Mesendoderm (in vitro differentiated cells): Measurements from ENCODE around the gene COL8A2.

Source experiments
- DNase-seq: peaks from one replicate; pipeline ENCODE4 v3.0.0; 2013
- H2AK5ac ChIP-seq: 2 replicates; pipeline ENCODE4 v1.6.1; 2013; ENCODE audit warnings: low read length, inconsistent platforms
- H2BK120ac ChIP-seq: 2 replicates; pipeline ENCODE4 v1.6.1; 2013; ENCODE audit warnings: low read depth, mild to moderate bottlenecking, low read length, moderate library complexity, mixed read lengths
- H2BK15ac ChIP-seq: replicated peaks from 2 replicates; pipeline ENCODE4 v1.6.1; 2013; ENCODE audit warnings: low read depth, mild to moderate bottlenecking, moderate library complexity
- H2BK5ac ChIP-seq: 2 replicates; pipeline ENCODE4 v1.6.1; 2013; ENCODE audit warnings: low read length, inconsistent platforms
- H3K18ac ChIP-seq: 2 replicates; pipeline ENCODE4 v1.6.1; 2013; ENCODE audit warnings: mild to moderate bottlenecking, low read length, mixed read lengths
- H3K23ac ChIP-seq: one replicate; pipeline ENCODE4 v1.6.1; 2013; ENCODE audit warnings: low read length
- H3K27ac ChIP-seq: 2 replicates; pipeline ENCODE4 v1.5.1; 2013; ENCODE audit warnings: low read depth, mild to moderate bottlenecking, inconsistent platforms, low read length, moderate library complexity
- H3K27me3 ChIP-seq: 2 replicates; pipeline ENCODE4 v1.6.1; 2013; ENCODE audit warnings: low read length, control low read depth, mild to moderate bottlenecking, inconsistent platforms; ENCODE audit not compliant: insufficient read depth, poor library complexity
- H3K36me3 ChIP-seq: 2 replicates; pipeline ENCODE4 v1.6.1; 2013; ENCODE audit warnings: low read length, inconsistent platforms; ENCODE audit not compliant: control insufficient read depth, insufficient read depth
- H3K4ac ChIP-seq: one replicate; pipeline ENCODE4 v1.6.1; 2013; ENCODE audit warnings: low read depth, mild to moderate bottlenecking, low read length, moderate library complexity
- H3K4me1 ChIP-seq: 2 replicates; pipeline ENCODE4 v1.6.1; 2013; ENCODE audit warnings: low read depth, low read length, inconsistent platforms; ENCODE audit not compliant: control insufficient read depth
- H3K4me2 ChIP-seq: 2 replicates; pipeline ENCODE4 v1.6.1; 2013; ENCODE audit warnings: low read length
- H3K4me3 ChIP-seq: 2 replicates; pipeline ENCODE4 v1.5.1; 2013; ENCODE audit warnings: mild to moderate bottlenecking, low read length
- H3K56ac ChIP-seq: one replicate; pipeline ENCODE4 v1.6.1; 2013; ENCODE audit warnings: low read length
- H3K79me1 ChIP-seq: 2 replicates; pipeline ENCODE4 v1.6.1; 2013; ENCODE audit warnings: low read length, inconsistent platforms
- H3K79me2 ChIP-seq: 2 replicates; pipeline ENCODE4 v1.6.1; 2013; ENCODE audit warnings: mild to moderate bottlenecking, low read length; ENCODE audit not compliant: control insufficient read depth, insufficient read depth
- H3K9ac ChIP-seq: 2 replicates; pipeline ENCODE4 v1.6.1; 2013; ENCODE audit warnings: low read length, inconsistent platforms
- H4K5ac ChIP-seq: one replicate; pipeline ENCODE4 v1.6.1; 2013; ENCODE audit warnings: low read length
- H4K8ac ChIP-seq: one replicate; pipeline ENCODE4 v1.6.1; 2013; ENCODE audit warnings: low read depth, mild to moderate bottlenecking, control low read depth, low read length, moderate library complexity
- WGBS: extraction: QIAGEN DNeasy Blood & Tissue Kit; methylation state at CpG from one replicate; pipeline ENCODE4 v1.1.7; 2013; ENCODE audit warnings: low lambda C conversion rate, missing lambda C conversion rate; ENCODE audit not compliant: insufficient coverage; ENCODE audit errors: extremely low coverage; 5-methylcytosine and 5-hydroxymethylcytosine counted together

The COL8A2 gene

GRCh38 chr1:36091141-36091540 is 33.9 kb downstream of the COL8A2 start:
- H3K4me3 ChIP-seq = no peak overlapping the region
- H2BK5ac ChIP-seq = no peak overlapping the region
- WGBS = no CpG with 5 or more reads among the region's 4 CpGs
- H3K56ac ChIP-seq = no peak overlapping the region
- no peak for DNase-seq
- H2BK120ac ChIP-seq = no peak overlapping the region
- no peaks in the 10 kb centered on the region for H3K27me3 ChIP-seq
- peaks cover 14% of the 10 kb centered on the region for H3K36me3 ChIP-seq
- H3K27ac ChIP-seq = no peak overlapping the region
- H4K5ac ChIP-seq = no peak overlapping the region
- H3K18ac ChIP-seq = no peak overlapping the region
- H2AK5ac ChIP-seq = no peak overlapping the region
- no peak overlapping the region for H2BK15ac ChIP-seq
- H3K79me1 ChIP-seq = peaks cover 11% of the 10 kb centered on the region
- H3K79me2 ChIP-seq = peaks cover 7% of the 10 kb centered on the region
- H3K4ac ChIP-seq = no peak overlapping the region
- H3K4me1 ChIP-seq = peaks cover 2% of the 10 kb centered on the region
- no peak overlapping the region for H3K23ac ChIP-seq
- H4K8ac ChIP-seq = no peak overlapping the region
- H3K9ac ChIP-seq = no peak overlapping the region
- no peak overlapping the region for H3K4me2 ChIP-seq

- Histone ChIP-seq H3K36me3 (peaks cover 14% of the 10 kb centered on the region), H3K27ac (no peak overlapping the region), H3K4ac (no peak overlapping the region), H4K8ac (no peak overlapping the region), H3K23ac (no peak overlapping the region), H3K18ac (no peak overlapping the region), H3K4me1 (peaks cover 3% of the 10 kb centered on the region), H3K4me3 (peak overlapping the region; percentile 95), H3K56ac (peak overlapping the region; percentile 96), H2AK5ac (no peak overlapping the region), H3K79me1 (peaks cover 11% of the 10 kb centered on the region), H3K4me2 (peak overlapping the region; percentile 92), H4K5ac (no peak overlapping the region), H3K79me2 (peaks cover 7% of the 10 kb centered on the region), H2BK120ac (no peak overlapping the region), H3K27me3 (no peaks in the 10 kb centered on the region), H3K9ac (peak overlapping the region; percentile 89), H2BK15ac (no peak overlapping the region), H2BK5ac (no peak overlapping the region)
- WGBS = no CpG with 5 or more reads among the region's 32 CpGs
- DNase-seq = peak; percentile 72
Measured at GRCh38 chr1:36089393-36090121, 35.5 kb downstream of the COL8A2 start.

- H3K79me1 ChIP-seq = peaks cover 11% of the 10 kb centered on the region
- H3K4me3 ChIP-seq = peak within 1 kb of the TSS; percentile 95
- peak within 1 kb of the TSS; percentile 92 for H3K4me2 ChIP-seq
- H3K56ac ChIP-seq = peak within 1 kb of the TSS; percentile 96
- peak within 1 kb of the TSS; percentile 89 for H3K9ac ChIP-seq
- peak; percentile 93 for DNase-seq
- peak within 1 kb of the TSS; percentile 15 for H3K18ac ChIP-seq
- H4K8ac ChIP-seq = peak within 1 kb of the TSS; percentile 59
- H3K36me3 ChIP-seq = peaks cover 14% of the 10 kb centered on the region
- no CpG with 5 or more reads among the region's 84 CpGs for WGBS
- no peak within 1 kb of the TSS for H3K27ac ChIP-seq
- H2AK5ac ChIP-seq = no peak within 1 kb of the TSS
- H2BK15ac ChIP-seq = no peak within 1 kb of the TSS
- no peak within 1 kb of the TSS for H3K4ac ChIP-seq
- peaks cover 5% of the 10 kb centered on the region for H3K4me1 ChIP-seq
- H4K5ac ChIP-seq = peak within 1 kb of the TSS; percentile 87
- H2BK5ac ChIP-seq = no peak within 1 kb of the TSS
- H3K79me2 ChIP-seq = peaks cover 7% of the 10 kb centered on the region
- H2BK120ac ChIP-seq = no peak within 1 kb of the TSS
- no peaks in the 10 kb centered on the region for H3K27me3 ChIP-seq
- H3K23ac ChIP-seq = peak within 1 kb of the TSS; percentile 66
Measured at GRCh38 chr1:36088577-36089392, 36.2 kb downstream of the COL8A2 start, which contains the start of gene ADPRS. ADPRS (plus strand) TSS chr1:36088892; CDS start chr1:36088905, 13 bp downstream.

- peaks cover 5% of the 10 kb centered on the region for H3K4me1 ChIP-seq
- peaks cover 11% of the 10 kb centered on the region for H3K79me1 ChIP-seq
- H3K27ac ChIP-seq = no peak overlapping the region
- H3K4ac ChIP-seq = no peak overlapping the region
- peak overlapping the region; percentile 96 for H3K56ac ChIP-seq
- peak overlapping the region; percentile 75 for H3K9ac ChIP-seq
- H3K18ac ChIP-seq = peak overlapping the region; percentile 15
- no peak overlapping the region for H3K4me3 ChIP-seq
- peak overlapping the region; percentile 59 for H4K8ac ChIP-seq
- H3K36me3 ChIP-seq = peaks cover 10% of the 10 kb centered on the region
- WGBS = no CpG with 5 or more reads among the region's 8 CpGs
- H2BK120ac ChIP-seq = no peak overlapping the region
- H3K23ac ChIP-seq = no peak overlapping the region
- no peaks in the 10 kb centered on the region for H3K27me3 ChIP-seq
- peak overlapping the region; percentile 87 for H4K5ac ChIP-seq
- no peak overlapping the region for H2BK5ac ChIP-seq
- H2AK5ac ChIP-seq = no peak overlapping the region
- DNase-seq = no peak
- peaks cover 7% of the 10 kb centered on the region for H3K79me2 ChIP-seq
- peak overlapping the region; percentile 50 for H3K4me2 ChIP-seq
- no peak overlapping the region for H2BK15ac ChIP-seq
Measured at GRCh38 chr1:36088265-36088576, 36.8 kb downstream of the COL8A2 start.

- H3K27me3 ChIP-seq = no peaks in the 10 kb centered on the region
- peaks cover 7% of the 10 kb centered on the region for H3K79me2 ChIP-seq
- no peak overlapping the region for H2AK5ac ChIP-seq
- H3K79me1 ChIP-seq = peaks cover 11% of the 10 kb centered on the region
- no peak overlapping the region for H3K4me3 ChIP-seq
- no peak overlapping the region for H4K8ac ChIP-seq
- no peak overlapping the region for H3K9ac ChIP-seq
- no peak overlapping the region for H3K4ac ChIP-seq
- H3K4me1 ChIP-seq = peaks cover 5% of the 10 kb centered on the region
- H2BK15ac ChIP-seq = no peak overlapping the region
- no peak overlapping the region for H3K23ac ChIP-seq
- no peak overlapping the region for H3K18ac ChIP-seq
- DNase-seq = peak; percentile 21
- H3K27ac ChIP-seq = no peak overlapping the region
- H2BK120ac ChIP-seq = no peak overlapping the region
- H3K4me2 ChIP-seq = no peak overlapping the region
- H4K5ac ChIP-seq = no peak overlapping the region
- no peak overlapping the region for H2BK5ac ChIP-seq
- no CpG with 5 or more reads among the region's 31 CpGs for WGBS
- H3K36me3 ChIP-seq = peaks cover 6% of the 10 kb centered on the region
- peak overlapping the region; percentile 96 for H3K56ac ChIP-seq
Measured at GRCh38 chr1:36087233-36088123, 37.5 kb downstream of the COL8A2 start.
